ENCODE results near the gene CHRM3.

DNA sequence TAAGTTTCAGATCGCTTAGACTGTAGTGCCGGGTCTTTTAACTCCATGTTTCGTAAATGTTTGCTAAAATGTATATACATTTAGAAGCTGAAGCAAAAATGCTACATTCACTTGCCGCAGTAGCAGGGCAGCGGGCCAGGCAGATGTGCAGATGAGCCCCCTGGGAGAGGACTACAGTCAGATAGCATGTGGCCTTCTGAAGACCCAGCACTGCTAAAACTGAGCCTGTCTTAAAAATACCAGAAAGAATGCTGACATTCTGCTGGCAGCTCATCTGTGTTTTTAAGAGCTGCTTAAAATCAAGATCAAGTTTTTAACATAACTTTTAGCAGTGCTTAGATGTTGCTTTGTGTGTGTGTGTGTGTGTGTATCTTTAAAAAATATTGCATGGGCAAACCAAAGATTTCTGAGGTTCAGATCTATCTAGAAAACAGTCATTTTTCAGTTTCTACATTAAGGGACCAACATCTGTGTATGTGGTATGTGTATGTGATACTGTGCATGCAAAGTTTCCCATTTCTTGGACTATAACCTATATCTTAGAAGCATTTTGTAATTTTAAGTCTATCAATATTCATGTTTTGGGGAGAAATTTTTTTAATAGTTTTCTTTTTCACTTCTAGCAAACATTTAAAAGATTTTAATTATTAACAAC, 31.7 kb downstream of the CHRM3 start:
- TF ChIP-seq POLR2AphosphoS5 (IDR thresholded peaks at IDR 0.05; ENCODE audit: low read depth) (no peak), STAT1 (IDR thresholded peaks at IDR 0.05; ENCODE audit: unreplicated experiment) (no peak), CREB1 (CRISPR knock-in tag; IDR thresholded peaks at IDR 0.05; ENCODE audit: low read depth) (no peak)
- TF ChIP-seq, protein P1, sequence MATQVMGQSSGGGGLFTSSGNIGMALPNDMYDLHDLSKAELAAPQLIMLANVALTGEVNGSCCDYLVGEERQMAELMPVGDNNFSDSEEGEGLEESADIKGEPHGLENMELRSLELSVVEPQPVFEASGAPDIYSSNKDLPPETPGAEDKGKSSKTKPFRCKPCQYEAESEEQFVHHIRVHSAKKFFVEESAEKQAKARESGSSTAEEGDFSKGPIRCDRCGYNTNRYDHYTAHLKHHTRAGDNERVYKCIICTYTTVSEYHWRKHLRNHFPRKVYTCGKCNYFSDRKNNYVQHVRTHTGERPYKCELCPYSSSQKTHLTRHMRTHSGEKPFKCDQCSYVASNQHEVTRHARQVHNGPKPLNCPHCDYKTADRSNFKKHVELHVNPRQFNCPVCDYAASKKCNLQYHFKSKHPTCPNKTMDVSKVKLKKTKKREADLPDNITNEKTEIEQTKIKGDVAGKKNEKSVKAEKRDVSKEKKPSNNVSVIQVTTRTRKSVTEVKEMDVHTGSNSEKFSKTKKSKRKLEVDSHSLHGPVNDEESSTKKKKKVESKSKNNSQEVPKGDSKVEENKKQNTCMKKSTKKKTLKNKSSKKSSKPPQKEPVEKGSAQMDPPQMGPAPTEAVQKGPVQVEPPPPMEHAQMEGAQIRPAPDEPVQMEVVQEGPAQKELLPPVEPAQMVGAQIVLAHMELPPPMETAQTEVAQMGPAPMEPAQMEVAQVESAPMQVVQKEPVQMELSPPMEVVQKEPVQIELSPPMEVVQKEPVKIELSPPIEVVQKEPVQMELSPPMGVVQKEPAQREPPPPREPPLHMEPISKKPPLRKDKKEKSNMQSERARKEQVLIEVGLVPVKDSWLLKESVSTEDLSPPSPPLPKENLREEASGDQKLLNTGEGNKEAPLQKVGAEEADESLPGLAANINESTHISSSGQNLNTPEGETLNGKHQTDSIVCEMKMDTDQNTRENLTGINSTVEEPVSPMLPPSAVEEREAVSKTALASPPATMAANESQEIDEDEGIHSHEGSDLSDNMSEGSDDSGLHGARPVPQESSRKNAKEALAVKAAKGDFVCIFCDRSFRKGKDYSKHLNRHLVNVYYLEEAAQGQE (IDR thresholded peaks at IDR 0.05; ENCODE audit: unreplicated experiment), result no peak

All from GM23338 (cell line).